ENCODE data around the gene HMG20B.

HMG20B gene

DNA sequence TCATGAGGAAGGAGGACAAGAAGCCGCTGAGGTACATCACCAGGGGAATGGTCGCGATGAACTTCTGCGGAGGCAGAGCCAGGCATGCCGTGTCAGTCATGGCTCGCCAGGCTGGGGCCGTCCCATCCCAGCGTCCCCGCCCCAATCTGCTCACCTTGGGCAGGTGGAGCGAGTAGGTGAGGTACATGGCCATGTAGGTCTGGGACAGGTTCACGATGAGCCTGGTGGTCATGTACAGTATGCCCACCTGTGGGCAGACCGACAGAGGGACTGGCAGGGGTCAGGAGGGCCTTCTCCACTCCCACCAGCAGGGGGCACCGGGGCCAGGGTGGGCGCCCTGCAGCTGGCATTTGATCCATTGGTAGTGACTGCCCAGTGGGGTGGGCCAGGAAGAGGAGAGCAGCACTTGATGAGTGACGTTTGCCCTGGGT, 25.4 kb upstream of the HMG20B start:
- no peak; the same call in 1 of the 2 replicates for TF ChIP-seq RAD21 (IDR thresholded peaks at IDR 0.05; ENCODE audit: low read depth)
- no peak for TF ChIP-seq NFIC (IDR thresholded peaks at IDR 0.05)
- TF ChIP-seq CEBPB (IDR thresholded peaks at IDR 0.05) = no peak
- no peak for TF ChIP-seq YY1 (IDR thresholded peaks at IDR 0.05; ENCODE audit: low read depth)
- TF ChIP-seq, protein P1, sequence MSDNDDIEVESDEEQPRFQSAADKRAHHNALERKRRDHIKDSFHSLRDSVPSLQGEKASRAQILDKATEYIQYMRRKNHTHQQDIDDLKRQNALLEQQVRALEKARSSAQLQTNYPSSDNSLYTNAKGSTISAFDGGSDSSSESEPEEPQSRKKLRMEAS (IDR thresholded peaks at IDR 0.05) = no peak
- TF ChIP-seq, protein P2, sequence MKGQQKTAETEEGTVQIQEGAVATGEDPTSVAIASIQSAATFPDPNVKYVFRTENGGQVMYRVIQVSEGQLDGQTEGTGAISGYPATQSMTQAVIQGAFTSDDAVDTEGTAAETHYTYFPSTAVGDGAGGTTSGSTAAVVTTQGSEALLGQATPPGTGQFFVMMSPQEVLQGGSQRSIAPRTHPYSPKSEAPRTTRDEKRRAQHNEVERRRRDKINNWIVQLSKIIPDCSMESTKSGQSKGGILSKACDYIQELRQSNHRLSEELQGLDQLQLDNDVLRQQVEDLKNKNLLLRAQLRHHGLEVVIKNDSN (IDR thresholded peaks at IDR 0.05) = no peak
- no peak for TF ChIP-seq TAF1 (IDR thresholded peaks at IDR 0.05; ENCODE audit: low read depth)
- no peak for TF ChIP-seq TCF12 (IDR thresholded peaks at IDR 0.05; ENCODE audit: low read depth)
- TF ChIP-seq EP300 (IDR thresholded peaks at IDR 0.05; ENCODE audit: borderline replicate concordance) = no peak
- TF ChIP-seq FOXM1 (IDR thresholded peaks at IDR 0.05; ENCODE audit: borderline replicate concordance, low read depth) = no peak
- no peak for TF ChIP-seq REST (IDR thresholded peaks at IDR 0.05; ENCODE audit: low read depth)

- TF ChIP-seq FOXM1 (IDR thresholded peaks at IDR 0.05; ENCODE audit: borderline replicate concordance, low read depth) = no peak
- TF ChIP-seq TAF1 (IDR thresholded peaks at IDR 0.05; ENCODE audit: low read depth) = no peak
- TF ChIP-seq, protein P1 (IDR thresholded peaks at IDR 0.05) = no peak
- TF ChIP-seq YY1 (IDR thresholded peaks at IDR 0.05; ENCODE audit: low read depth) = no peak
- no peak for TF ChIP-seq ZBTB7A (IDR thresholded peaks at IDR 0.05; ENCODE audit: low read depth)
- TF ChIP-seq TEAD4 (IDR thresholded peaks at IDR 0.05) = no peak
- TF ChIP-seq REST (IDR thresholded peaks at IDR 0.05; ENCODE audit: low read depth) = no peak
- TF ChIP-seq CEBPB (IDR thresholded peaks at IDR 0.05) = no peak
- TF ChIP-seq TCF12 (IDR thresholded peaks at IDR 0.05; ENCODE audit: low read depth) = no peak
- TF ChIP-seq NFIC (IDR thresholded peaks at IDR 0.05) = no peak
- no peak for TF ChIP-seq EGR1 (IDR thresholded peaks at IDR 0.05)
- TF ChIP-seq, protein P2 (IDR thresholded peaks at IDR 0.05) = no peak
- no peak for TF ChIP-seq CREB1 (IDR thresholded peaks at IDR 0.05; ENCODE audit: low read depth)
- TF ChIP-seq RAD21 (IDR thresholded peaks at IDR 0.05; ENCODE audit: low read depth) = no peak
- TF ChIP-seq EP300 (IDR thresholded peaks at IDR 0.05; ENCODE audit: borderline replicate concordance) = no peak
These were observed 24.9 kb upstream of the HMG20B start for GRCh38 chr19:3547767-3548282.

DNA sequence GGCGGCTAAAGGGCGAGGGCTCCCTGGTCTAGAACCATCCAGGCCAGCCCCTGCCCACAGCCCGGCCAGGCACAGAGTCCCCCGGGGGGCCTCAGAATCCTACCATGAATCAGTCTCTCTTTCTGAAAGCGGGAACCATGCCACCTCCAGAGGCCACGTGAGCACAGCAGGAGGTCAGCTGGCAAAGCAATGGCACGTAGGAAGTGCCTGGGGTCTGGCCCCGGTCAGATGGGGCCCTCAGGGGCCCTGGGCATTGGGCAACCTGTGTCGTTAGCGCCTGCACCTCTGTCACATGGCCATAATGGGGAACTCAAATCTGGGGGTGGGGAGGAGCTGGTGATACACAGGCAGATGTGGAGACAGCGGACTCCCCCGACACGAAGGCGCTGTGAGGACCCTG, 24.1 kb upstream of the HMG20B start:
- TF ChIP-seq YY1 (IDR thresholded peaks at IDR 0.05; ENCODE audit: low read depth) (no peak), TAF1 (IDR thresholded peaks at IDR 0.05; ENCODE audit: low read depth) (no peak), TCF12 (IDR thresholded peaks at IDR 0.05; ENCODE audit: low read depth) (no peak)
- TF ChIP-seq, protein P1 (IDR thresholded peaks at IDR 0.05) = peak; percentile 69
- TF ChIP-seq, protein P2 (IDR thresholded peaks at IDR 0.05) = peak; percentile 79

GRCh38 chr19:3549816-3550215, 22.9 kb upstream of the HMG20B start:
- TF ChIP-seq EP300 (IDR thresholded peaks at IDR 0.05; ENCODE audit: borderline replicate concordance) (no peak), YY1 (IDR thresholded peaks at IDR 0.05; ENCODE audit: low read depth) (no peak), TAF1 (IDR thresholded peaks at IDR 0.05; ENCODE audit: low read depth) (no peak), FOXM1 (IDR thresholded peaks at IDR 0.05; ENCODE audit: borderline replicate concordance, low read depth) (no peak), REST (IDR thresholded peaks at IDR 0.05; ENCODE audit: low read depth) (no peak), EGR1 (IDR thresholded peaks at IDR 0.05) (no peak), CEBPB (IDR thresholded peaks at IDR 0.05) (no peak), TEAD4 (IDR thresholded peaks at IDR 0.05) (no peak), TCF12 (IDR thresholded peaks at IDR 0.05; ENCODE audit: low read depth) (no peak), CREB1 (IDR thresholded peaks at IDR 0.05; ENCODE audit: low read depth) (no peak), NFIC (IDR thresholded peaks at IDR 0.05) (no peak), RAD21 (IDR thresholded peaks at IDR 0.05; ENCODE audit: low read depth) (no peak), ZBTB7A (IDR thresholded peaks at IDR 0.05; ENCODE audit: low read depth) (no peak)
- TF ChIP-seq, protein P1 (IDR thresholded peaks at IDR 0.05) = no peak
- TF ChIP-seq, protein P2 (IDR thresholded peaks at IDR 0.05) = no peak
